Suprapubic skin (tissue), 4 donors: ENCODE results near the gene PRKCE. TPM values are rescaled to one million over a fixed set of nuclear protein-coding genes. Genes with fewer than 3 reads are reported as not detected.

Experiments used
- DNase-seq, 2 donors: peaks; one replicate each; pipeline ENCODE4 v3.0.0-alpha.2; 2019; ENCODE audit warnings: low spot score in 2 of 2
- H3K27ac ChIP-seq: fragments of 200-600 bp; sonication (generic); one replicate; pipeline ENCODE4 v1.5.1; 2019
- H3K27me3 ChIP-seq: fragments of 200-600 bp; sonication (generic); one replicate; pipeline ENCODE4 v1.5.1; 2019
- H3K36me3 ChIP-seq: fragments of 200-600 bp; sonication (generic); one replicate; pipeline ENCODE4 v1.5.1; 2019
- H3K4me1 ChIP-seq: fragments of 200-600 bp; sonication (generic); one replicate; pipeline ENCODE4 v1.5.1; 2019
- H3K4me3 ChIP-seq: fragments of 200-600 bp; sonication (generic); one replicate; pipeline ENCODE4 v1.5.1; 2019; ENCODE audit warnings: mild to moderate bottlenecking
- H3K9me3 ChIP-seq: fragments of 200-600 bp; sonication (generic); one replicate; pipeline ENCODE4 v1.5.1; 2019
- CTCF ChIP-seq, 2 donors: fragments of 200-600 bp in 1 of 2; fragments of 450-650 bp in 1 of 2; sonication (generic) in 1 of 2; IDR thresholded peaks; one replicate each; pipeline ENCODE4 v1.5.1; 2016 to 2019; ENCODE audit warnings: antibody characterized with exemption in 2 of 2, mild to moderate bottlenecking in 1 of 2, moderate library complexity in 1 of 2
- EP300 ChIP-seq: sonication (generic); formaldehyde crosslinking; IDR thresholded peaks from one replicate; pipeline ENCODE4 v1.6.1; 2017; ENCODE audit warnings: antibody characterized with exemption
- POLR2A ChIP-seq, 2 donors: fragments of 450-650 bp; IDR thresholded peaks; one replicate each; pipeline ENCODE4 v1.6.1; 2017; ENCODE audit warnings: antibody characterized with exemption in 2 of 2, mild to moderate bottlenecking in 2 of 2, moderate library complexity in 2 of 2
- POLR2AphosphoS5 ChIP-seq, 3 donors: sonication (generic); formaldehyde crosslinking; IDR thresholded peaks; one replicate each; pipeline ENCODE4 v1.6.1; 2017; ENCODE audit warnings: antibody characterized with exemption in 3 of 3
- WGBS: methylation state at CpG from one replicate; pipeline ENCODE4 v1.1.5; 2018; 5-methylcytosine and 5-hydroxymethylcytosine counted together
- total RNA-seq, 4 donors: library from RNA; depleted of rRNA; stranded (reverse); fragments of >200 nt; gene quantifications; one replicate each; pipeline ENCODE4 v1.1.0, GENCODE V29; 2016

Gene PRKCE
- total RNA-seq, 4 donors from 2014 or later = 7.9 to 18.3 (median 12.5) TPM

- TF ChIP-seq EP300 = no peak
- no peak for TF ChIP-seq POLR2A (IDR thresholded peaks at IDR 0.05)
- no peaks in the 10 kb centered on the region for H3K27me3 ChIP-seq
- H3K4me1 ChIP-seq = peaks cover 30% of the 10 kb centered on the region
- no peak for DNase-seq
- 70% methylated on average over 2 of the region's 2 CpGs for WGBS
- H3K36me3 ChIP-seq = no peaks in the 10 kb centered on the region
- no peak overlapping the region for H3K4me3 ChIP-seq
- H3K9me3 ChIP-seq = no peaks in the 10 kb centered on the region
- H3K27ac ChIP-seq = no peak overlapping the region
These were observed 485.5 kb downstream of the PRKCE start for GRCh38 chr2:46136953-46137352.

- 86% methylated on average over 5 of the region's 5 CpGs for WGBS
- Histone ChIP-seq H3K27me3 (no peaks in the 10 kb centered on the region), H3K4me1 (no peaks in the 10 kb centered on the region), H3K27ac (no peak overlapping the region), H3K9me3 (no peaks in the 10 kb centered on the region), H3K36me3 (no peaks in the 10 kb centered on the region), H3K4me3 (no peak overlapping the region)
- TF ChIP-seq EP300 (no peak), POLR2A (IDR thresholded peaks at IDR 0.05) (no peak), POLR2AphosphoS5 (IDR thresholded peaks at IDR 0.05) (no peak), CTCF (IDR thresholded peaks at IDR 0.05) (no peak)
- DNase-seq = peak in 1 of 2 donors; percentile 6
These were observed 491.3 kb downstream of the PRKCE start for GRCh38 chr2:46142546-46143428.

GRCh38 chr2:46143429-46144132, 492.1 kb downstream of the PRKCE start:
- H3K36me3 ChIP-seq = no peaks in the 10 kb centered on the region
- TF ChIP-seq POLR2AphosphoS5 (IDR thresholded peaks at IDR 0.05) (no peak), EP300 (no peak), CTCF (IDR thresholded peaks at IDR 0.05) (no peak), POLR2A (IDR thresholded peaks at IDR 0.05) (no peak)
- peak in 1 of 2 donors; percentile 45 for DNase-seq
- no peaks in the 10 kb centered on the region for H3K9me3 ChIP-seq
- WGBS = 96% methylated on average over 8 of the region's 9 CpGs
- no peak overlapping the region for H3K4me3 ChIP-seq
- no peaks in the 10 kb centered on the region for H3K27me3 ChIP-seq
- H3K4me1 ChIP-seq = no peaks in the 10 kb centered on the region
- no peak overlapping the region for H3K27ac ChIP-seq

- H3K36me3 ChIP-seq = no peaks in the 10 kb centered on the region
- H3K4me1 ChIP-seq = no peaks in the 10 kb centered on the region
- H3K9me3 ChIP-seq = no peaks in the 10 kb centered on the region
- no peak for TF ChIP-seq CTCF (IDR thresholded peaks at IDR 0.05)
- no peak for TF ChIP-seq POLR2A (IDR thresholded peaks at IDR 0.05)
- no peak for TF ChIP-seq POLR2AphosphoS5 (IDR thresholded peaks at IDR 0.05)
- TF ChIP-seq EP300 = no peak
- 94% methylated on average over 6 of the region's 6 CpGs for WGBS
- H3K27ac ChIP-seq = no peak overlapping the region
- H3K4me3 ChIP-seq = no peak overlapping the region
- DNase-seq = peak in 1 of 2 donors; percentile 11
- no peaks in the 10 kb centered on the region for H3K27me3 ChIP-seq
These were observed 492.8 kb downstream of the PRKCE start for GRCh38 chr2:46144133-46144800.

GRCh38 chr2:46145017-46145416, 493.5 kb downstream of the PRKCE start:
- Histone ChIP-seq H3K9me3 (no peaks in the 10 kb centered on the region), H3K36me3 (no peaks in the 10 kb centered on the region), H3K4me3 (no peak overlapping the region), H3K4me1 (no peaks in the 10 kb centered on the region), H3K27me3 (no peaks in the 10 kb centered on the region), H3K27ac (no peak overlapping the region)
- 89% methylated on average over 5 of the region's 5 CpGs for WGBS
- DNase-seq = peak in 1 of 2 donors; percentile 34
- TF ChIP-seq POLR2AphosphoS5 (IDR thresholded peaks at IDR 0.05) = no peak

GRCh38 chr2:46145840-46146239, 494.4 kb downstream of the PRKCE start:
- Histone ChIP-seq H3K27me3 (no peaks in the 10 kb centered on the region), H3K36me3 (no peaks in the 10 kb centered on the region), H3K9me3 (no peaks in the 10 kb centered on the region), H3K4me3 (no peak overlapping the region), H3K4me1 (no peaks in the 10 kb centered on the region), H3K27ac (no peak overlapping the region)
- DNase-seq = peak in 1 of 2 donors; percentile 6
- TF ChIP-seq EP300 (no peak), CTCF (IDR thresholded peaks at IDR 0.05) (no peak), POLR2AphosphoS5 (IDR thresholded peaks at IDR 0.05) (no peak), POLR2A (IDR thresholded peaks at IDR 0.05) (no peak)
